Testis (tissue), 3 donors: ENCODE data around the gene SETD3. TPM values are rescaled to one million over a fixed set of nuclear protein-coding genes. Genes with fewer than 3 reads are reported as not detected.

Experiments used
- DNase-seq: peaks from one replicate; pipeline ENCODE4 v3.0.0-alpha.2; 2019
- H3K27ac ChIP-seq, 2 donors: fragments of 200-600 bp; sonication (generic); one replicate each; pipeline ENCODE4 v1.5.1; 2019
- H3K27me3 ChIP-seq: fragments of 200-600 bp; sonication (generic); one replicate; pipeline ENCODE4 v1.5.1; 2019
- H3K36me3 ChIP-seq: fragments of 200-600 bp; sonication (generic); one replicate; pipeline ENCODE4 v1.5.1; 2017; ENCODE audit warnings: low read depth; ENCODE audit errors: missing control alignments
- H3K4me1 ChIP-seq: fragments of 200-600 bp; sonication (generic); one replicate; pipeline ENCODE4 v1.5.1; 2019
- H3K4me3 ChIP-seq, 2 donors: fragments of 200-600 bp; sonication (generic); one replicate each; pipeline ENCODE4 v1.5.1; 2017 to 2019
- H3K9me3 ChIP-seq: fragments of 200-600 bp; sonication (generic); one replicate; pipeline ENCODE4 v1.5.1; 2017
- CTCF ChIP-seq, 3 experiments: fragments of 450-650 bp in 2 of 3; fragments of 200-600 bp in 1 of 3; sonication (generic) in 1 of 3; IDR thresholded peaks; one replicate each; pipeline ENCODE4 v1.5.1; 2016 to 2019; ENCODE audit warnings: antibody characterized with exemption in 3 of 3, mild to moderate bottlenecking in 2 of 3, moderate library complexity in 1 of 3
- POLR2A ChIP-seq: fragments of 450-650 bp; IDR thresholded peaks from one replicate; pipeline ENCODE4 v1.6.1; 2017; ENCODE audit warnings: antibody characterized with exemption, mild to moderate bottlenecking, moderate library complexity
- WGBS, 2 donors: methylation state at CpG; one replicate each; pipeline ENCODE4 v1.1.5; 2018; 5-methylcytosine and 5-hydroxymethylcytosine counted together
- intact Hi-C: fragments of 100-400 bp; cut with DNase I; formaldehyde crosslinking; loops from one replicate; pipeline ENCODE4 v1.15.1; 2023; ENCODE audit warnings: low total_unique reads
- polyA plus RNA-seq: library from polyadenylated mRNA; stranded (reverse); fragments of 350-450 nt; fragmentation: Illumina TruSeq; extraction: RNeasy Lipid Tissue Mini Kit (QIAGEN cat#74804); gene quantifications from one replicate; pipeline ENCODE4 v1.2.3, GENCODE V29; 2014; ENCODE audit warnings: low read depth, low replicate concordance; ENCODE audit not compliant: insufficient read depth
- total RNA-seq, 2 donors: library from RNA; depleted of rRNA; stranded (reverse); fragments of >200 nt; gene quantifications; one replicate each; pipeline ENCODE4 v1.2.3, GENCODE V29; 2016

SETD3 gene
- total and polyA plus RNA-seq, 3 donors from 2014 or later, result 135 to 186 (median 160) TPM

- Histone ChIP-seq H3K4me3 (no peak overlapping the region), H3K36me3 (no peaks in the 10 kb centered on the region), H3K9me3 (no peaks in the 10 kb centered on the region), H3K27ac (no peak overlapping the region), H3K4me1 (no peaks in the 10 kb centered on the region), H3K27me3 (no peaks in the 10 kb centered on the region)
- DNase-seq, result no peak
- TF ChIP-seq POLR2A, result no peak
- no peak for TF ChIP-seq CTCF (IDR thresholded peaks at IDR 0.05)
- intact Hi-C loops, result no loop called here
- whole genome bisulfite sequencing, 2 donors, result 73 to 82% methylated on average over 9 of the region's 9 CpGs
Measured at GRCh38 chr14:99465288-99465687, 15.4 kb downstream of the SETD3 start.

GRCh38 chr14:99463974-99464373 lies 16.7 kb downstream of the SETD3 start:
- TF ChIP-seq CTCF (IDR thresholded peaks at IDR 0.05) (no peak), POLR2A (no peak)
- Histone ChIP-seq H3K4me3 (no peak overlapping the region), H3K27ac (no peak overlapping the region), H3K27me3 (no peaks in the 10 kb centered on the region), H3K36me3 (no peaks in the 10 kb centered on the region), H3K4me1 (no peaks in the 10 kb centered on the region), H3K9me3 (no peaks in the 10 kb centered on the region)
- 87 to 91% methylated on average over 4 of the region's 4 CpGs for WGBS, 2 donors
- intact Hi-C loops, result no loop called here
- DNase-seq, result no peak

GRCh38 chr14:99462210-99462609 lies 18.4 kb downstream of the SETD3 start:
- no peaks in the 10 kb centered on the region for H3K36me3 ChIP-seq
- no peak overlapping the region for H3K27ac ChIP-seq
- intact Hi-C loops, result no loop called here
- 67 to 80% methylated on average over 6 of the region's 6 CpGs for WGBS, 2 donors
- no peak overlapping the region for H3K4me3 ChIP-seq
- H3K27me3 ChIP-seq, result no peaks in the 10 kb centered on the region
- H3K4me1 ChIP-seq, result no peaks in the 10 kb centered on the region
- no peak for DNase-seq
- H3K9me3 ChIP-seq, result no peaks in the 10 kb centered on the region
- TF ChIP-seq POLR2A (no peak), CTCF (IDR thresholded peaks at IDR 0.05) (no peak)

GRCh38 chr14:99461411-99462085 lies 19.1 kb downstream of the SETD3 start:
- Histone ChIP-seq H3K27me3 (no peaks in the 10 kb centered on the region), H3K36me3 (no peaks in the 10 kb centered on the region), H3K9me3 (no peaks in the 10 kb centered on the region), H3K4me3 (no peak overlapping the region), H3K4me1 (no peaks in the 10 kb centered on the region), H3K27ac (no peak overlapping the region)
- no peak for TF ChIP-seq CTCF (IDR thresholded peaks at IDR 0.05)
- no peak for TF ChIP-seq POLR2A
- DNase-seq, result no peak
- 93 to 95% methylated on average over 5 of the region's 5 CpGs for WGBS, 2 donors
- intact Hi-C loops, result no loop called here

GRCh38 chr14:99460793-99461192 lies 19.9 kb downstream of the SETD3 start:
- intact Hi-C loops, result no loop called here
- Histone ChIP-seq H3K4me3 (no peak overlapping the region), H3K9me3 (no peaks in the 10 kb centered on the region), H3K27ac (no peak overlapping the region), H3K27me3 (no peaks in the 10 kb centered on the region), H3K36me3 (no peaks in the 10 kb centered on the region), H3K4me1 (no peaks in the 10 kb centered on the region)
- 79 to 81% methylated on average over 3 of the region's 3 CpGs for WGBS, 2 donors
- DNase-seq, result no peak
- TF ChIP-seq POLR2A, result no peak
- TF ChIP-seq CTCF (IDR thresholded peaks at IDR 0.05), result no peak
